HPDE6-E6E7 (cell line): ENCODE measurements around the gene CACHD1.
"Not testable (repeated sequence)": the region's sequence is repeated elsewhere in the genome, so short reads cannot be mapped to it uniquely, and the experiment has no call there.

Experiments
- DNase-seq: peaks from one replicate; pipeline ENCODE4 v3.0.0; 2011; ENCODE audit warnings: missing footprints; ENCODE audit errors: extremely low spot score

CACHD1 gene

DNA sequence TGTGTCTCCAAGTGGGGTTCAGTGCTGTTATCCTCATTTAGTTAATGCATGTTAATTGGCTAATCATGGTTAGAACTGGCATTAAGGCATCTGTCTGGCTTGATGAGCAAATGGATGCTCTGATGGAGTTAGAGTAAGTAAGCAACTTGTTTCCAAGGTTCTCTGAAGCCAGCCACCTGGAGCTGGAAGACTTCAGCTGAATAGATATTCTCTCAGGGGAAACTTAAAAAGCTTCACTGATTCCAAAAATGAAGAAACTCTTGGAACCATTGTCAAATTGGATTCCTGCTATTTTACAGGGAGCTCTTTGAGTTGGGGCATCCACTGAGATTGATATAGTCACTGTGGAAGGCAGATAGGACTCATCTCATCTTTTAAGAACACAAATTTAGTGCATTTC is 118.9 kb downstream of the CACHD1 start:
- no peak for DNase-seq

DNA sequence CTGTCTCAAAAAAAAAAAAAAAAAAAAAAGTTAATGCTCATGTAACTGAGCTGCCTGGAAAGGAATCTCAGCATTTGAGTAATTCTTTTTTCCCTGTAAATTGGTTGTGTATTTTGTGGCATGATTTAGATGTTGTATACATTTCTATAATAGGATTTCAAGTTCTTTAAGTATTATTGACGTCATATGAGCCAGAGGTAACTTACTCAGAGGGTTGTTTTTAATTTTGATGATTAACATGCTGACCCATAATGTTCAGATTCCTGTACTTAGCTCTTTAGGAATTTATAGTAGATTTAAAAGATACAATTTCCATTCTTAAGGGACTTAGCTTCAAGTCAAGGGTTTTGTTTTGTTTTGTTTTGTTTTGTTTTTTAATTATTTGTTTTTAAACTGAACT is 120.4 kb downstream of the CACHD1 start:
- DNase-seq = no peak

DNA sequence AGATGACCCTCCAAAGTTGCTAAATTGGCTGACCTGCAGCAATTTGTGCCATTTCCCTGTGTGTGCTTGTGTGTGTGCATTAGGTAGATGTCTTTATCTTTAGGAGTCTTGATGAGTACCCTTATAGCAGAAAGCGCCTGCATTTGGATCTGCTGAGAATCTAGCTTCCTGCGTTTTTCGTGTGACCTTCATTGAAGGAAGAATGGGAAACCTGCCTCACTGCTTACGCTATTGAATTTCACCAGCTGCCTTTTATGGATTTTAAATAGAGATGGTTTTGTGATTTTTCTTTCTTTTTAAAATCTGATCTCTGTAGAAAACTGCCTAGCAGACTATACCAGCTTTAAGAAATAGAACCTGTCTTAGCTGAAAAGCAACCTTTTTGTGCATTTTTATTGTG is 124.5 kb downstream of the CACHD1 start:
- DNase-seq = no peak

DNA sequence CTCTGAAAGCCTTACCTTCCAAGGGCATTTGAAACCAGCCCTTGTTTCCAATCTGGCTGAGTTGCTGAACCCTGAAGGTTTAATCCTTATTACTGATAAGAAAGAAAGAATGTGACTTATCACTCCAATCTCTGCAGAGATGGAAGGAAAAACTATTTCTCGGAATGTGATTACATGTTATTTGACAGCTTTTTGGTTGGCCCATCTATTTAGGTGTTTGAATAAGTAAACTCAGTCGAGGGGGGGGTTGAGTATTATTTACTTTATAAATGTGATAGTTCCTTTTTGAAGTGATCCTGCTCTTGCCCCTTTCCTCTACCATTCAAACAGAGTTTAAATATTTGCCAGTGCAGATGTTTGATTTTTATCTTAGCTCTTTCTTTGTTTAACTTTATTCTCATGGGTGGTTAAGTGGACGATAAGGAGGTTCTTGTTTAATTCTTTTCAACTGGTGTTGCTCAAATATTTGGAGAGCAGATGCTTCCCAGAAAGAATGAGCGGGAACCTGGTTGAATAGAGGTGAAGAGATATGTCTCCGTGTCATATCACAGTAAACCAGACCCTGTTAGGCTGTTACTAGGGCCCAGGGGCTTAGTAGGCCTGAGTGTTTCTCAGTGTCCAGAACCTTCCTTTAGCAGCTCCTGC is 126.1 kb downstream of the CACHD1 start:
- no peak for DNase-seq

DNA sequence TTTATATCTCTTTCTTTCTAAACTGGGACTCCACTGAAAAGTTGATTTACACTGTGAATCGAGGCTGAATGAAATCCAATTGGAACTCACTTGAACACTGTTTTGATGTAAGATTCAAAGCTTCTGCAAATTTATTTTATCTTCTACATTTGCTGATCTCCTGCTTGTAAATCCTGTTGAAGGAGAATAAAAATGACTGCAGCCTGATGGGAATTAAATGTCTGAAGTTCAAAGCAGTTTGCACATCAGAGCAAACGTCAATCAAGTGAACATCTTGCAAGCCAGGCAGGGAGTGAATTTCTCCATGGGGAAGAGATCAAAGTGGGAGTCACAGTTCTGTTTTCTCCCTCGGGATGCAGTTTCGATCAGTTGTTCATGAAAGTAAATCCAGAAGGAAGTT is 127.2 kb downstream of the CACHD1 start:
- no peak for DNase-seq

DNA sequence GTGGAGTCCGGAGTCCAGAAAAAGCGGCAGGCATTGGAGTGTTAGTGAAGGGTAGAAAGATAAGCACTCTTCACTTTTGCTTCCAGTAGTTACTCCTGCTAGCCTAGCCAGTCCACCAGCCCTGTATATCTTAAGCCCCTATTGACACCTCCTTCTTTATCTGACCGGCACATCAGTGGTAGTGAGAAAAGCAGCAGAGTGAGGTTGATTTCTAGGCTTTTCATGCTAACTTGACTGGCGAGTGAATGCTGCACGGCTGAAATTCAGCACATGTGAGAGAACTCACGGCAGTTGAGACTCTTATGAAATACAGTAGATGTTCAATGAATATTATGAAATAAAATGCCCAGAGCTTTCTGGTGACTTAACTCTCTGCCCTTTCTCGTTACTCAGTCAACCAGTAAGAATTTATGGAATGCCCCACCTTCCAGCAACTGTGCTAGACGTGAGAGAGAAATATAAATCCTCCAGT is 128.2 kb downstream of the CACHD1 start:
- DNase-seq = peak; percentile 20

DNA sequence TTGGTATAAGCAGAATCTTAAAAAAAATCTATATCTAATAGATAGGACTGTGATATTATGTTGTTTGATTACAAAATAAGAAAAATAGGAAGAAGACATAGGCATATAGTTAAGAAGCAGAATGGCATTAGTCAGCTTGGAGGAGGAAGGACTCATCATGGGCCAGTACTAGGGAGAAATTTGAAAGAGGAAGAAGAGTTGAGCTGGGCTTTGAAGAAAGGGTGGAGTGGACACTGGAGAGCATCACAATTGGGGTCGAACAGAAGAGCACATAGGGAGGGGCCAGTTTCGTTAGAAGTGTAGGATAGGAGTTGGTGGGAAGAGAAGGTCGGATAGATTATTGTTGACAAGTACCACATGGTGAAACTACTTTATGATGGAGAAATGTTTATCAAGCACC is 129.3 kb downstream of the CACHD1 start:
- no peak for DNase-seq

DNA sequence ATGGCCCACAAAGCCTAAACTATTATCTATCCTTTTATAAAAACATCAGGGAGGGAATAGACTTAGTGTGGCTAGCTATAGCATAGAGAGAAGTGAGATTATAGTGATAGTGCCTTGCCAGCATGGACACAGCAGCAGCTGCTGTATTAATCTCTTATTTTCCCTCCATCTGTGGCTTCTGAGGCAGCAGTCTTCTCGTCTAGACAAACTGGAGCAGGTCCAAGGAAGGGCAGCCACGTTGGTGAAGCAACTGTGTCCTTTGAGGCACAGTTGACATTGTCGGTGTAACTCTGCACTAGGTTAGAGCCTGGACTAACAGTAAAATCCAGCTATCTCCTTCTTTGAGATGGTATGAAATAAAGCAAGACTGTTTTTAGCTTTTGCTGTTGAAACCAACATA is 131.3 kb downstream of the CACHD1 start:
- DNase-seq = no peak

DNA sequence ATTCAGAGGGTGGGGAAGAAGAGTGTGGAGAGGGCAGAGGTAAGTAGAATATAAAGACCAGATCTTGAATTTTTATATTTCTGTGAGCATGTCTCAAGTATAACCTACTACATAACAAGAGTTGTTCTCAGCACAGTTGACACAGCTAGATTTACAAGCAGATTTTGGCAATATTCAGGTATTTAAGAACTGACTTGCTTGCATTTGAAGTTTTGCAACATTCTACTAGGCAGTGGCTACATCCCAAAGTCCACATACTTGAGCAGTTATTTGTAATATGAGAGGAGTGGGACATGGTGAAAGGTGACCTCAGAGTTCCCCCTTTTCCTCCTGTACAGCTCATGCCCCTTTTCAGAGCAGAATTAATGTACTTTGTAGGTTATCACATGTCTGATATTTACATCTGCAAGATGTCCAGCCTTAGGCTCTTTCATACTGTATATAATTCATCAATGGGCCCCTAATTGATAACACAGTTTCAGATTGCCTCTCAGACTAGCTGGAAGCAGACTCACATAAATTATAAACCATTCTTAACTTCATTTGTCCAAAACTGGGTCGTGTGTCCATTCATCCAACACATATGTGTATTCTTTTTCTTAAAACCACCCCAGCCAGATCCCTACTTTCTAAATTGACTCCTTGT is 138.2 kb downstream of the CACHD1 start:
- DNase-seq = no peak

DNA sequence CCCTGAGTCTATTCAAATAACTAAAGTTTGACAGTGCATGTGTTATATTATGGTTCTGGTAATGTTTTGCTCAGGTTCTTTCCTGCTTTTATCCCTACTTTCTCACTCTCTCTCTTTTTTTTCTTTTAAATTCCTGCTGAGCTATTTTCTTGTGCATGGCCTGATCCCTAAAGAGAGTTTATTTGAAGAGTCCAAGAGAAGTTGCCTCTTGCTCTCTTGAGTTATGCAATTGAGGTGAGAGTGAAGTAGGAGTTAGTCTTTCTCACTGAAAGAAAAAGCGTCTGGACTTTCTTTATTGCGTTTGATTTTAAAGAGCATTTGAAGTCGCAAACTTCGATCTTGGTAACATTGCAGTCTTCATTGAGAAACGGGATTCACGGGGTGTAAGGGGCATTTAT is 138.7 kb downstream of the CACHD1 start:
- DNase-seq = no peak

DNA sequence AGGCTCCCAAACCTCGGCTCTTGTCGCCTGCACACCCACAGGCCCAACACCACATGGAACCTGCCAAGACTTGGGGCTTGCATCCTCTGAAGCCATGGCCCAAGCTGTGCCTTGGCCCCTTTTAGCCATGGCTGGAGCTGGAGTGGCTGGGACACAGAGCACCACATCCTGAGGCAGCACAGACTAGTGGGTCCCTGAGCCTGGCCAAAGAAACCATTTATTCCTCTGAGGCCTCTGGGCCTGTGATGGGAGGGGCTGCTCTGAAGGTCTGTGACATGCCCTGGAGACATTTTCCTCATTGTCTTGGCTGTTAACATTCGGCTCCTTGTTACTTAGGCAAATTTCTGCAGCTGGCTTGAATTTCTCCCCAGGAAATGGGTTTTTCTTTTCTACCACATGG is 141.0 kb downstream of the CACHD1 start:
- DNase-seq = not testable (repeated sequence)

DNA sequence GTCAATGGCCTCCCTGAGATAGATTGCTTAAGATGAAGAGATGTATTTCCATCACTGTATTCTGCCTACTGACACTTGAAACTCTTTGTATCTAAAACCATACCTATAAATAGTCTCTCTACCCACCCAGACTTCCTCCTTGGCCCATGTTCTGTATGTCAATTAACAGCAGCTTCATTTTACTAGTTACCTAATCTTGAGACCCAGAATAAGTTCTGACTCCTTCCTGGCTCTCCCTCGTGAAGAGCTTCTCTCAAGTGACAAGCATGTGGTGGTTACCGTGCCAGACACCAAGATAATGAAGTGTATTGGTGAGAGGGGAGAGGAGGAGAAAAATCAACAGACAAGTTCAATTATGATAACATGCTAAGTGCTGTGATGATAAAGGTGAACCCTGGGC is 146.1 kb downstream of the CACHD1 start:
- DNase-seq = no peak

DNA sequence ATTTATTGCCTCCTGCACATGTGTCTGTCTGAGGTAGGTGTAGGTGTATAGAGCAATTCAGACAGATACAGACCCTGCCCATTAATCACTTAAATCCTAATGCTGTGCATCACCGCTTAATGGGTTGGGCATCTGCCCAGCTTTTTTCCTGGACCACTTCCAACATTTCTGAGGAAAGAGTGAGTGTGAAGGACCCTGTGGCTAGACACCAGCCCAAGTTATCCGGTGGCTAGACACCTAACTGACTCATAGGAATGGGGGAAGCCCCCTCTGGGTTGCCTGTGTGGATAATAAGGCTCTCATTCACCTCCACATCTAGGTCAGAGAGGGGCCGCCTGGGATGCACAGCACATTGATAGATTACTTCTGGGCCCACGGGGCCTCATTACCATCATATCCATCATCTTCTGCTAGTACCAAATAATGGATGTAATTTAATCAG is 153.8 kb downstream of the CACHD1 start:
- no peak for DNase-seq

DNA sequence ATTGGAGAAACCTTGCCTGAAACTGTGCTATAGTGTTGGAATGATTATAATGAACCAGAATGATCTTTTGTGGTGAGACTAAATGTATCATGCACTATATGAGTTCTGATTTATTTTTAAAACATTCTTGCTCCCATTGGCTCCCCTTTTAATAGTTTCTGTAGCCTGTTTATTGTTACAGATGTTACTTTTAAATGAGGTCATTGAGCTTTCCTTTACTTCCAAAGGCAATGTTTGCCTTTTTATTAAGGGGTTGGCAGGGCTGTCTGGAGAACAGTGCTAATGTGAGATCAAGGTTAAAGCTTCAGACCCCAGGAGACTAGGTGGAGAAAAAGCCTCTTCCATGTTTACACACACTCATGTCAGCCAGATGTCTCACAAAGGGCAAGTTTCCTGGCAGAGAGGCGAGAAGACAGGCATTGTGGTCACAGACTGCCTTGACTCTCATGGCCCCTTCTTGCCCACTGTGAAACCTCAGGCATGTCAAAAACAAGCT is 154.3 kb downstream of the CACHD1 start:
- DNase-seq = no peak

DNA sequence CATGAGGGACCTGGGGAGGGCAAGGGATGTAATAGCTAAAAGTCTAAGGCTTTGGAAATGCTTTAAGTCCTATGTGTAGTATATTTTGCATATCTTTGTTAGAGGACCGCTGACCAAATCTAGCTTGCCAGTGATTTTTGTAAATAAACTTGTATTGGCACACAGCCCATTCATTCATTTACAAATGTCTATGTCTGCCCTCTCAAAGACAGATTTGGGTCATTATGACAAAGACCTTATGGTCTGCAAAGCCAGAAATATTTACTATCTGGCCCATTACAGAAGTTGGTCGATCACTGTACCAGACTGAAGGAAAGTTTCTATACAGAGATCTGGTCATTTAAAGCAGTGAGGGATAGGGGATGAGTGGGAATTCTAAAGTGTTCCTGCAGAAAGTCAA is 154.9 kb downstream of the CACHD1 start:
- no peak for DNase-seq

DNA sequence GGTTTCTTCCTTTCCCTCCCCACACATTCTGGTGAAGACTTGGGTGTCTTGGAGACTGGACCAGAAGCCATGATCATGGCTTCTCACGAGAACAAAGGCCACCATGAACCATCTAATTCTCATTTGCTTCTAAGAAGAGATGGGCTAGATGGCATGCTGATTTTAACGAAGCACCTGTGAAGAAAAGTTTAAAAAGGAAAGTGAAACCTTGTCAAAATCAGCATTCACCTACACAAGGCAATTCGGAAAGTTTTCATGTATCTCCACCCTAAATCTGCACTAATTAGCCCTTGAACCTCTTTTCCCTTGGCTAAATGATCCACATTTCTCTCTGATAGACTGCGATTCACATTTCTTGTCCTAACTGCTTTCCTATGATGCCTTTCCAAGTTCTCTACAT is 160.7 kb downstream of the CACHD1 start:
- no peak for DNase-seq

DNA sequence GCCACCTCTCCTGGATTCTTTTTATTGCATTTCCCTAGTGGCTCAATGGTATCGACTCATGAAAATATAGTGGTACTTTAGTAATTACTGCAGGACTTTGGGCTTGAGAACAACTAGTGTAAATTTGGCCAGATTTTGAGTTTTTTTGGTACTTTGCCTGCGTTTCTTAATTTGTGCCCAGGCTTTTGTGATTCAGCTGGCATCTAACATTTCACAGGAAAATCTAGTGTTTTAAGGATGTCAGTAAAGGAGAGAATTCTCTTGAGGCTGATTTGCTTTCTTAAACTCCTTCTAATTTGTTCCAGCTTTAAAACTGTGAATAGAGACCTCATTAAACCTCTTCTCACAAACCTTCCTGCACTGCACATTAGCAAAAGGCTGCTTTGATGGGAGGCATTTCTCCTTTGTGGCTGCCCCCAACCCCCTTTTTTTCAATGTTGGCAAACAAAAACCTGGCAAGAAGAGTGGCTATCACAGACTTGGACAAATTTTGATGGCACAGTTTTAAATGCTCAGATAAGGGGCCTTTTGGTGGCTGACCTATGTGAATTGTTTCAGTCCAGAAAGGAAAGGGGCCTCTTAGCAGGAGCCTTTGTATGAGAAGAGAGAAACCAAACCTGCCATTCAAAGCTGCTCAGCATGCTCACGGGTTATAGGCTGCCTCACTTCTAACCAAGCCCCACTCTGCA is 161.6 kb downstream of the CACHD1 start:
- DNase-seq = no peak

DNA sequence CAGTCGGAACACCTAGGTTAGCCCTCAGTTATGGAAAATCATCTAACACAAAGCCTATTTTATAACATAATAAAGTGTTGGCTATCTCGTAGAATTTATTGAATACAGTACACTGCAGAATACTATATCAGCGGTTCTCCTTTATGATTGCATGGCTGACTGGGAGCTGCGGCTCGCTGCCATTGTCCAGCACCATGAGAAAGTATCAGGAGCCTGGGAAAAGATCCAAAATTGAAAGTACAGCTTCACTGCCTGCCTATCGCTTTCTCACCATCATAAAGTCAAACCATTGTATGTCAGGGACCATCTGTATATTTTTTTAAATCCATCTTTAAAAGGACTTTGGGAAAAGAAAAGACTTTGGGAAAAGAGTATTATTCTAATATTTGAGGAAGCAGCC is 163.0 kb downstream of the CACHD1 start:
- no peak for DNase-seq

DNA sequence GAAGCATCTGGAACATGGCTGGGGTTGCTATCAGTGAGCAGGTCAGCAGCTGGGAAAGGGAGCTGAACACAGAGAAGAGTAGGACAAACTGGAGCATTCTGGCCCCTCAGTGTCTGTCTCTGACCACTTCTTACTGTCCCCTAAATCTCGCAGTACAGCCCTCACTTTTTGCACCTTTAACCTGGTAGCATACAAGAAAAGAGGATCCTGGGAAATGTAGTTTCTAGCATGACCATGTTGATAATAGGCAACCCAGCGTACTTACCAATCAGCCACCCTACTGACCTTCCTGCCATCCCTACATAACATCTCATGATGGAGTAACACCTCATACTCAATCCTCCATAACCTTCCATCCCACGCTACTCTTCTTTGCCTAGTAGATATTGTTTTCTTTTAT is 175.8 kb downstream of the CACHD1 start:
- DNase-seq = no peak

DNA sequence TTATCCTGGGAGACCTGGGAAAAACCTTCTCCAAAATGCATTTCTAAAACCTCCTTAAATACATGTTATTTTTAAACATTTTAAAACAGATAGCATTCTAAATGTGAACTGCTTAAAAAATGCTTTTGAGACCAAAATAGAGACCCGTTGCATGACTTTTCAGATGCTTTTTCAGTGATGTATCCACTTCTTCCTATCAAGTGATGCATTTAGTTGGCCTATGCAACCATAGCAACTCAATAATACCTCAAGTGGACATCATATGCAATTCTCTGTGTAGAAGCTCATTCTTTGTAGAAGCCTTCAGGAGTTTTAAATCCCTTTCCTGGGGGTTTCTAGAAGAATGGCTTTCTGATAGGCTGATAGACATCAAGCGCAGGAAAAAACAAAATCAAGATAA is 180.5 kb downstream of the CACHD1 start:
- DNase-seq = no peak

DNA sequence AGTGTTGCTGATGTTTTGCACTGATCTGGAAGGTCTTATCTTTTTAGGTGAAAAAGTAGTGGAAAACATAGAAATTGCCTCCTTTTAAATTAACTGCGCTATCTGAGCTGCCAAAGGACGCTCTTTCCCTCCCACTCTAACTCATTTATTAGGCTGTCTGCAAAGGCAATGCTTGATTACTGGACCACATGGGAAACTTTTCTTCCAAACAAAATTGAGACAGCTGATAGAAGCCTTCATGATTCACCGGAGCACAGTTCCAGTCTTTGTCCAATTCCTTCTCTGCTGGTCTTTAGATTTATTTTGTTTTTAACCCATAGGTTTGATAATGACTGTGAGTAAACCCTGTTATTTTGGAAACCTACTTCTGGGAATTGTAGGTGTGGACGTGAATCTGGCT is 181.9 kb downstream of the CACHD1 start:
- no peak for DNase-seq

DNA sequence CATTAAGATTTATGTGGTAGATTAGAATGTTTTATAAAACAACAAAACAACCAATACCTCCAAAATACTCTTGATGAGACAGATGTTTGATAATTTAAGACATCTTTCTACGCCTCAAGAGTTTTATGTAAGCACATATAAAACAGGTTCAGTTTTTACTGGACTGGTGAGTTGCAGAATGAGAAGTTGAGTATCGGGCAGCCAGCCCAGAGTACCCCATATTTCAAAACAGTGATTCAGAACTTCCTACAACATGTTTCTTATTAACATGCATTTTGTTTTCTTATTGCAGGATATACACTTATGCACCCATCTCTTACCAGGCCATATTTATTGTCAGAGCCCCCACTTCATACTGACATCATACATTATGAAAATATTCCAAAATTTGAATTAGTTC is 183.5 kb downstream of the CACHD1 start:
- DNase-seq = no peak
